Frontal cortex (tissue), 4 donors: ENCODE data around the gene ZBP1. TPM values are rescaled to one million over a fixed set of nuclear protein-coding genes. Genes with fewer than 3 reads are reported as not detected.
"Not testable (repeated sequence)": the region's sequence is repeated elsewhere in the genome, so short reads cannot be mapped to it uniquely, and the experiment has no call there.

Source experiments
- DNase-seq, 2 donors: peaks; one replicate each; pipeline ENCODE4 v3.0.0; 2012; ENCODE audit warnings: low spot score in 2 of 2
- FAIRE-seq: peaks from 2 replicates; lab custom pipeline; 2012; peaks lifted over from hg19 to GRCh38; lab: Jason Lieb, UNC
- total RNA-seq: library from RNA; depleted of rRNA; stranded (reverse); fragments of >200 nt; gene quantifications from one replicate; pipeline ENCODE4 v1.2.3, GENCODE V29; 2014
- donor health status: control.
- donor health status: control.
- donor health status: control.

The ZBP1 gene
- total RNA-seq, 1 donor from 2014 or later = not detected

- FAIRE-seq (no peak), DNase-seq (no peak)
Observed at GRCh38 chr20:57647933-57648785, 27.9 kb upstream of the ZBP1 start.

GRCh38 chr20:57647006-57647932 is 27.0 kb upstream of the ZBP1 start:
- FAIRE-seq = no peak
- DNase-seq = no peak

- no peak for DNase-seq
- FAIRE-seq = no peak
Observed at GRCh38 chr20:57638895-57639236, 18.6 kb upstream of the ZBP1 start.

GRCh38 chr20:57638173-57638894 is 18.1 kb upstream of the ZBP1 start:
- DNase-seq = no peak
- FAIRE-seq = no peak

- no peak for FAIRE-seq
- DNase-seq = no peak
Observed at GRCh38 chr20:57633945-57634491, 13.8 kb upstream of the ZBP1 start.

GRCh38 chr20:57632286-57632685 is 12.1 kb upstream of the ZBP1 start:
- FAIRE-seq = no peak

GRCh38 chr20:57630061-57630460 is 9.8 kb upstream of the ZBP1 start:
- FAIRE-seq (no peak), DNase-seq (no peak)

More at GRCh38 chr20:57632286-57632685, 12.1 kb upstream of the ZBP1 start:
- no peak for DNase-seq

- DNase-seq, FAIRE-seq: not testable (repeated sequence)
Observed at GRCh38 chr20:57629491-57629901, 9.3 kb upstream of the ZBP1 start.

- not testable (repeated sequence) for FAIRE-seq, DNase-seq
Observed at GRCh38 chr20:57628962-57629308, 8.7 kb upstream of the ZBP1 start.

- DNase-seq (no peak), FAIRE-seq (no peak)
Observed at GRCh38 chr20:57628047-57628961, 8.1 kb upstream of the ZBP1 start.

GRCh38 chr20:57627339-57627738 is 7.1 kb upstream of the ZBP1 start:
- DNase-seq (no peak), FAIRE-seq (no peak)

GRCh38 chr20:57625978-57626377 is 5.8 kb upstream of the ZBP1 start:
- DNase-seq = no peak

GRCh38 chr20:57625181-57625958 is 5.1 kb upstream of the ZBP1 start:
- FAIRE-seq (no peak), DNase-seq (no peak)

More at GRCh38 chr20:57625978-57626377, 5.8 kb upstream of the ZBP1 start:
- no peak for FAIRE-seq

- FAIRE-seq = no peak
- DNase-seq = no peak
Observed at GRCh38 chr20:57624124-57624523, 3.9 kb upstream of the ZBP1 start.

GRCh38 chr20:57622579-57623381 is 2.6 kb upstream of the ZBP1 start:
- peak in 1 of 2 donors; percentile 49 for DNase-seq
- FAIRE-seq = no peak

GRCh38 chr20:57622201-57622570 is 2.0 kb upstream of the ZBP1 start:
- DNase-seq (no peak), FAIRE-seq (no peak)

GRCh38 chr20:57621421-57622200 is 1.4 kb upstream of the ZBP1 start:
- FAIRE-seq (no peak), DNase-seq (no peak)
